ENCODE data around the gene PRADC1.

DNA sequence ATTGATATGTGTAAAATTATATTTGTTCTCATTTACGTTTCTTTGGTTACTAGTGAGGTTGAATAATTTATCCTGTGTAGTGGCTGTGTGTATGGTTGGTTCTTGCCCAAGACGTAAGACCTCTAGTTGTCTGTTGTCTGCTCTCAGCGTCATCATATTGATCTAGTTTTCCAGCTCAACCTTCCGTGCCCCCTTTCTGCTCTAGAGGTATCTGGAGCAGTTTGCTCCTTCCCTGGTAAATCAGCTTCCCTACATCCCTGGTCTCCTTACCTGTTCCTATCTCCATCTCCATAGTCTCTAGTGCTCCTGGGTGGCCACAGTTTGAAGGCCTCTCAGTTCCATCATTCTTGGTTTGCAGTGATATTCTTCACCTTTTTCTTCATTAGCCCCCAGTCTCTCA lies 17.8 kb downstream of the PRADC1 start:
- TF ChIP-seq, protein P1, sequence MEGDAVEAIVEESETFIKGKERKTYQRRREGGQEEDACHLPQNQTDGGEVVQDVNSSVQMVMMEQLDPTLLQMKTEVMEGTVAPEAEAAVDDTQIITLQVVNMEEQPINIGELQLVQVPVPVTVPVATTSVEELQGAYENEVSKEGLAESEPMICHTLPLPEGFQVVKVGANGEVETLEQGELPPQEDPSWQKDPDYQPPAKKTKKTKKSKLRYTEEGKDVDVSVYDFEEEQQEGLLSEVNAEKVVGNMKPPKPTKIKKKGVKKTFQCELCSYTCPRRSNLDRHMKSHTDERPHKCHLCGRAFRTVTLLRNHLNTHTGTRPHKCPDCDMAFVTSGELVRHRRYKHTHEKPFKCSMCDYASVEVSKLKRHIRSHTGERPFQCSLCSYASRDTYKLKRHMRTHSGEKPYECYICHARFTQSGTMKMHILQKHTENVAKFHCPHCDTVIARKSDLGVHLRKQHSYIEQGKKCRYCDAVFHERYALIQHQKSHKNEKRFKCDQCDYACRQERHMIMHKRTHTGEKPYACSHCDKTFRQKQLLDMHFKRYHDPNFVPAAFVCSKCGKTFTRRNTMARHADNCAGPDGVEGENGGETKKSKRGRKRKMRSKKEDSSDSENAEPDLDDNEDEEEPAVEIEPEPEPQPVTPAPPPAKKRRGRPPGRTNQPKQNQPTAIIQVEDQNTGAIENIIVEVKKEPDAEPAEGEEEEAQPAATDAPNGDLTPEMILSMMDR (IDR thresholded peaks at IDR 0.05), result no peak
- no peak for TF ChIP-seq POLR2A (IDR thresholded peaks at IDR 0.05)
